Left hindlimb (tissue), 1 donor: ENCODE results near the gene PIH1D1.

Experiments
- DNase-seq: peaks from one replicate; pipeline ENCODE4 v3.0.0-alpha.2; 2018

PIH1D1 gene

GRCh38 chr19:49415102-49415809, 36.4 kb downstream of the PIH1D1 start:
- no peak for DNase-seq

- no peak for DNase-seq
Observed at GRCh38 chr19:49414256-49414655, 37.4 kb downstream of the PIH1D1 start.

GRCh38 chr19:49413348-49413747, 38.3 kb downstream of the PIH1D1 start:
- no peak for DNase-seq

- no peak for DNase-seq
Observed at GRCh38 chr19:49411681-49412326, 39.8 kb downstream of the PIH1D1 start.

GRCh38 chr19:49409441-49410029, 42.1 kb downstream of the PIH1D1 start:
- DNase-seq, result no peak

- DNase-seq, result no peak
Observed at GRCh38 chr19:49408816-49409440, 42.7 kb downstream of the PIH1D1 start.

GRCh38 chr19:49407482-49408015, 44.1 kb downstream of the PIH1D1 start:
- no peak for DNase-seq

GRCh38 chr19:49407079-49407478, 44.5 kb downstream of the PIH1D1 start:
- DNase-seq, result no peak

GRCh38 chr19:49403404-49404187, 48.0 kb downstream of the PIH1D1 start:
- no peak for DNase-seq

- DNase-seq, result no peak
Observed at GRCh38 chr19:49400029-49400428, 51.6 kb downstream of the PIH1D1 start.

GRCh38 chr19:49398931-49399330, 52.7 kb downstream of the PIH1D1 start:
- DNase-seq, result no peak

- DNase-seq, result no peak
Observed at GRCh38 chr19:49398001-49398615, 53.5 kb downstream of the PIH1D1 start.

- no peak for DNase-seq
Observed at GRCh38 chr19:49396738-49397505, 54.7 kb downstream of the PIH1D1 start.
